GM23248 (cell line): ENCODE data around the gene ASTN1. TPM values are rescaled to one million over a fixed set of nuclear protein-coding genes. Genes with fewer than 3 reads are reported as not detected.

ENCODE experiments used
- DNase-seq: peaks from one replicate; pipeline ENCODE4 v3.0.0-alpha.2; 2015
- H2AFZ ChIP-seq: fragments of 200-600 bp; sonication (generic); 2 replicates; pipeline ENCODE4 v1.6.1; 2016; ENCODE audit warnings: antibody characterized with exemption
- H3F3A ChIP-seq: fragments of 200-600 bp; sonication (generic); 2 replicates; pipeline ENCODE4 v1.6.1; 2016; ENCODE audit warnings: mild to moderate bottlenecking, antibody characterized with exemption, mixed run types; ENCODE audit not compliant: insufficient read depth
- H3K27ac ChIP-seq: fragments of 200-600 bp; sonication (generic); 2 replicates; pipeline ENCODE4 v1.5.1; 2016; ENCODE audit warnings: mild to moderate bottlenecking
- H3K27me3 ChIP-seq: fragments of 200-600 bp; sonication (generic); replicated peaks from 2 replicates; pipeline ENCODE4 v1.6.1; 2016; ENCODE audit warnings: mild to moderate bottlenecking; ENCODE audit not compliant: insufficient read depth
- H3K36me3 ChIP-seq: fragments of 200-600 bp; sonication (generic); 2 replicates; pipeline ENCODE4 v1.6.1; 2016; ENCODE audit warnings: low read depth, mild to moderate bottlenecking
- H3K4me1 ChIP-seq: fragments of 200-600 bp; sonication (generic); 2 replicates; pipeline ENCODE4 v1.6.1; 2016; ENCODE audit warnings: mild to moderate bottlenecking; ENCODE audit not compliant: insufficient read depth
- H3K4me2 ChIP-seq: fragments of 200-600 bp; sonication (generic); one replicate; pipeline ENCODE4 v1.6.1; 2016; ENCODE audit warnings: mild to moderate bottlenecking; ENCODE audit not compliant: unreplicated experiment
- H3K4me3 ChIP-seq: fragments of 200-600 bp; sonication (generic); 2 replicates; pipeline ENCODE4 v1.5.1; 2016; ENCODE audit warnings: mild to moderate bottlenecking
- H3K79me2 ChIP-seq: fragments of 200-600 bp; sonication (generic); 2 replicates; pipeline ENCODE4 v1.6.1; 2016; ENCODE audit warnings: mild to moderate bottlenecking; ENCODE audit not compliant: insufficient read depth
- H3K9ac ChIP-seq: fragments of 200-600 bp; sonication (generic); 2 replicates; pipeline ENCODE4 v1.6.1; 2016; ENCODE audit warnings: mild to moderate bottlenecking
- H3K9me2 ChIP-seq: fragments of 200-600 bp; sonication (generic); 2 replicates; pipeline ENCODE4 v1.6.1; 2016; ENCODE audit warnings: mixed run types, mild to moderate bottlenecking, moderate library complexity; ENCODE audit not compliant: insufficient read depth
- H3K9me3 ChIP-seq: fragments of 200-600 bp; sonication (generic); one replicate; pipeline ENCODE4 v1.6.1; 2017; ENCODE audit warnings: low read depth
- H4K20me1 ChIP-seq: fragments of 200-600 bp; sonication (generic); 2 replicates; pipeline ENCODE4 v1.6.0; 2016; ENCODE audit not compliant: insufficient read depth
- EZH2 ChIP-seq: fragments of 200-600 bp; sonication (generic); IDR thresholded peaks from 2 replicates; pipeline ENCODE4 v1.6.1; 2018; ENCODE audit warnings: antibody characterized with exemption, mild to moderate bottlenecking; ENCODE audit not compliant: insufficient read depth, poor library complexity, severe bottlenecking
- EZH2phosphoT487 ChIP-seq: fragments of 200-600 bp; sonication (generic); IDR thresholded peaks from 2 replicates; pipeline ENCODE4 v1.6.1; 2018; ENCODE audit warnings: antibody characterized with exemption, moderate library complexity, mild to moderate bottlenecking, low read depth; ENCODE audit not compliant: insufficient read depth
- WGBS, 2 experiments: methylation state at CpG; one replicate each; pipeline ENCODE4 v1.1.6; 2015 to 2017; ENCODE audit warnings: low lambda C conversion rate in 2 of 2, low coverage in 1 of 2; ENCODE audit errors: missing lambda C conversion rate in 2 of 2; 5-methylcytosine and 5-hydroxymethylcytosine counted together
- in situ Hi-C: fragments of 300-500 bp; cut with MboI; formaldehyde crosslinking; loops from 2 replicates; pipeline ENCODE4 v1.15.0; 2020
- polyA plus RNA-seq: library from polyadenylated mRNA; unstranded; fragments of >200 nt; fragmentation: Nextera tagmentation; extraction: Ambion mirVana; gene quantifications from 2 replicates; pipeline ENCODE4 v1.2.1, GENCODE V29; 2016
- total RNA-seq: library from RNA; depleted of rRNA; stranded (reverse); fragments of >200 nt; shearing (Covaris generic); gene quantifications from 2 replicates; pipeline ENCODE4 v1.2.3, GENCODE V29; 2014

ASTN1 gene
- total and polyA plus RNA-seq, 2 experiments from 2014 or later, result not detected

DNA sequence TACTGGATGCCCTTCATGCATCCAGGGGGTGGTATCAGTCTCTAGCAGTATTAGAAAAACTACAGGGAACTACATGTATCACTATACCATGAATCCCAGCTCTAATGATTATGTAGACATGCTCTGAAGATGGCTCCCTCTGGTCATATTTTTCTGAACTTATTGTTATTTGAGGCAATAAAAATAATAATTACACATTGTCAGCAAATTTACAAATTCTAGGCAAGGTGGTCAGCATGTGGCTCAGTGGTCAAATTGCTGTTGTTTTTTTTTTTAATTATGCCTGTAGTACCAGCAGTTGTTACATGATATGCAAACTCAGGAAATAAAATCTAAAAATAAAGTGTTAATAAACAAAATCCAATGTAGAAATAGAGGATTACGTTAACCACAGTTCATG lies 22.5 kb downstream of the ASTN1 start:
- H3K36me3 ChIP-seq, result no peaks in the 10 kb centered on the region
- no peaks in the 10 kb centered on the region for H3K9me3 ChIP-seq
- H3K9me2 ChIP-seq, result no peaks in the 10 kb centered on the region
- H3K4me2 ChIP-seq, result no peak overlapping the region
- H2AFZ ChIP-seq, result no peak overlapping the region
- no peak for TF ChIP-seq EZH2phosphoT487
- no peak for TF ChIP-seq EZH2
- 18% methylated on average over 1 of the region's 1 CpG for WGBS, 2 experiments
- H3K79me2 ChIP-seq, result no peaks in the 10 kb centered on the region
- H4K20me1 ChIP-seq, result no peaks in the 10 kb centered on the region
- H3K4me1 ChIP-seq, result no peaks in the 10 kb centered on the region
- no peaks in the 10 kb centered on the region for H3F3A ChIP-seq
- H3K9ac ChIP-seq, result no peak overlapping the region
- no peak overlapping the region for H3K27ac ChIP-seq
- H3K27me3 ChIP-seq, result peaks cover 7% of the 10 kb centered on the region; the same call in 1 of the 2 replicates
- DNase-seq, result no peak
- in situ Hi-C loops, result no loop called here
- H3K4me3 ChIP-seq, result no peak overlapping the region

DNA sequence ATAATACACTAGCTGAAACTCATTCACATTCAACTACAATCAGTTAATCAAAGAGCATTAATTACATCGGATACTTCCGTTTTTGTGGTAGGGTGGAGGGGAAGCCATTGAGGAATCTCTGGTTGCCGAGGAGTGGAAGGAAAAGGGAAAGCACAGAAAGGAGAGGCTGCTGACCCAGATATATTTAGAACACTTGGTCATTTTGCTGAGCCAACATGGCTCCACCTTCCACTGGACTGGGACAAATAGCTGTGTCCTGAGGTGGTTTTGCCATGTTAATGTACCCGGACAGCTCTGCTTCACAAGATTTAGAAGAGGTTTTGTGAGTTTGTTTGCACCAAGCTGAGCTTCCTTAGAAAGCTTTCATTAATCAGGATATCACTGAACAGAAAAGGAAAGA lies 26.2 kb downstream of the ASTN1 start:
- Histone ChIP-seq H3K27me3 (no peaks in the 10 kb centered on the region; the same call in 1 of the 2 replicates), H3K9me3 (no peaks in the 10 kb centered on the region), H3K4me2 (no peak overlapping the region), H3K9ac (no peak overlapping the region), H3K4me1 (no peaks in the 10 kb centered on the region), H4K20me1 (no peaks in the 10 kb centered on the region), H3K36me3 (no peaks in the 10 kb centered on the region), H3F3A (no peaks in the 10 kb centered on the region), H3K27ac (no peak overlapping the region), H3K4me3 (no peak overlapping the region), H3K79me2 (no peaks in the 10 kb centered on the region), H2AFZ (no peak overlapping the region), H3K9me2 (no peaks in the 10 kb centered on the region)
- TF ChIP-seq EZH2, result no peak
- no peak for TF ChIP-seq EZH2phosphoT487
- 73 to 78% methylated on average over 4 of the region's 4 CpGs for WGBS, 2 experiments
- no peak for DNase-seq
- in situ Hi-C loops, result no loop called here

DNA sequence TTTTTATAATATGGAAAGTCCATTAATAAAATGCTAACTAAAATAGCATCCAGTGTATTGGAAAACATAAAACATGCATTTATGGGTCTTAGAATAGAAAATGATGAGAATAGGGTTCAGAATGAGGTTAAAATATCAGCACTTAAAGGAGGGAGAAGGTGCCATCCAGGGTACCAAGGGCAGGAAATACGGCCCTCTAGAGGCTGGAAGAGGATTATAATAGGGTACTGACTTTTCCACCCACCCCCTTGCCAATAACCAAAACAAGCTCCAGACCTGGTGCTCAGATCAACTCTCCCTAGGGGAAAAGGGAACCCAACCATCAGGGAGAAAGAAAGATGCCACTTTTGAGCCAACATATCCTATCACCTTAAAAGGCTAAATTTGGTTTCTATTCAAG lies 26.7 kb downstream of the ASTN1 start:
- in situ Hi-C loops, result no loop called here
- TF ChIP-seq EZH2phosphoT487 (no peak), EZH2 (no peak)

GRCh38 chr1:177135250-177135649 lies 29.3 kb downstream of the ASTN1 start:
- in situ Hi-C loops, result no loop called here
- Histone ChIP-seq H3K9ac (no peak overlapping the region), H4K20me1 (no peaks in the 10 kb centered on the region), H3F3A (no peaks in the 10 kb centered on the region), H2AFZ (no peak overlapping the region), H3K36me3 (no peaks in the 10 kb centered on the region), H3K9me2 (no peaks in the 10 kb centered on the region), H3K4me3 (no peak overlapping the region), H3K4me1 (no peaks in the 10 kb centered on the region), H3K4me2 (no peak overlapping the region), H3K27me3 (peaks cover 3% of the 10 kb centered on the region; the same call in 1 of the 2 replicates), H3K27ac (no peak overlapping the region), H3K9me3 (no peaks in the 10 kb centered on the region), H3K79me2 (no peaks in the 10 kb centered on the region)
- 43 to 53% methylated on average over 4 of the region's 4 CpGs for WGBS, 2 experiments
- TF ChIP-seq EZH2 (no peak), EZH2phosphoT487 (no peak)
- DNase-seq, result no peak

More for the DNA sequence above, 26.7 kb downstream of the ASTN1 start:
- Histone ChIP-seq H3K36me3 (no peaks in the 10 kb centered on the region), H3K4me1 (no peaks in the 10 kb centered on the region), H3K79me2 (no peaks in the 10 kb centered on the region), H3K27me3 (no peaks in the 10 kb centered on the region; the same call in 1 of the 2 replicates), H3K9me2 (no peaks in the 10 kb centered on the region), H3K9ac (no peak overlapping the region), H3K27ac (no peak overlapping the region), H3F3A (no peaks in the 10 kb centered on the region), H2AFZ (no peak overlapping the region), H3K9me3 (no peaks in the 10 kb centered on the region), H3K4me2 (no peak overlapping the region), H4K20me1 (no peaks in the 10 kb centered on the region), H3K4me3 (no peak overlapping the region)
- no peak for DNase-seq
- 5 to 7% methylated on average over 1 of the region's 1 CpG for WGBS, 2 experiments

DNA sequence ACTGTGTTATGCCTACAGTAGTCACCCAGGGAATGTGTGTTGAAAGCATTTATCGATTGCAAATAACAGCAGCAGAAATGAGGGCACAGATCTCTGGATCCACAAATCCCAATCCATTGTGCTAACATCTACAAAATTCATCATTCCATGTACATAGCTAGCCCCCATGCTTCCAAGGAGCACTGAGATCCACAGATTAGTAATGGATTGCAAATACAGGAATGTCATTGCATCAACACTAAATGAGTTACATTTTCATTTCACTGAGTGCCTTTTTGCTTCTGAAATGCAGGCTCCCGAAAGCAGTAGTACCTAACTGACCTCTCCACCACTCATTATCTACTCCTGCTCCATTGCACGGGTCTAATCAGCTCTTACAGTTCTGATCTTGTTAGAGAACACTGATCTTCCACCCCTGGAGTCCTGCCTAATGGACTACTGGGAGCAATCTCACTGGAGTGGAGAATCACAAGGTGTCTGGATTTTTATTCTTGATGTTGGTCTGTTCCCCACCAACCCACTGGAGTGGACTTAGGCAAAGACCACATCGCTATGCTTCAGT lies 30.5 kb downstream of the ASTN1 start:
- H4K20me1 ChIP-seq, result no peaks in the 10 kb centered on the region
- TF ChIP-seq EZH2 (no peak), EZH2phosphoT487 (no peak)
- WGBS, 2 experiments, result 31 to 36% methylated on average over 4 of the region's 4 CpGs
- H3K9ac ChIP-seq, result no peak overlapping the region
- H3K9me2 ChIP-seq, result no peaks in the 10 kb centered on the region
- no peak overlapping the region for H3K4me3 ChIP-seq
- no peak overlapping the region for H2AFZ ChIP-seq
- peaks cover 3% of the 10 kb centered on the region; the same call in 1 of the 2 replicates for H3K27me3 ChIP-seq
- DNase-seq, result no peak
- in situ Hi-C loops, result no loop called here
- no peak overlapping the region for H3K4me2 ChIP-seq
- H3F3A ChIP-seq, result no peaks in the 10 kb centered on the region
- H3K9me3 ChIP-seq, result no peaks in the 10 kb centered on the region
- H3K4me1 ChIP-seq, result no peaks in the 10 kb centered on the region
- H3K36me3 ChIP-seq, result no peaks in the 10 kb centered on the region
- no peak overlapping the region for H3K27ac ChIP-seq
- no peaks in the 10 kb centered on the region for H3K79me2 ChIP-seq
